CD4-positive, alpha-beta T cell treated with Interleukin-12 subunit alpha and Interleukin-12 subunit beta, for 1 hour (primary cell): ENCODE measurements around the gene DHRS4.
A peak's percentile ranks its signal among the peaks of the same experiment; 100 is the strongest.
"Not testable (repeated sequence)": the region's sequence is repeated elsewhere in the genome, so short reads cannot be mapped to it uniquely, and the experiment has no call there.

Source experiments
- DNase-seq: peaks from one replicate; pipeline ENCODE4 v3.0.0-alpha.2; 2020

DHRS4 gene

DNA sequence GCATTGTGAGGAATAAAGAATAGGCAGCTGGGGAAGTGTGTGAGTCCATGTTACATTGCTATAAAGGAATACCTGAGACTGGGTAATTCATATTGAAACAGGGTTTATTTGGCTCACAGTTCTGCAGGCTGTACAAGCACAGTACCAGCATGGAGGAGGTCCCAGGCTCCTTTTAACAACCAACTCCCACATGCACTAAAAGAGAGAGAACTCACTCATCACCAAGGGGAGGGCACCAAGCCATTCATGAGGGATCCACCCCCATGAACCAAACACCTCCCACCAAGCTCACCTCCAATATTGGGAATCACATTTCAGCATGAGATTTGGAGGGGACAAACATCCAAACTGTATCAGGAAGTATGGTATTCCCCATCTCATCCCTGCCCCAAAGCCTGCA is 11.9 kb upstream of the DHRS4 start:
- DNase-seq: no peak

DNA sequence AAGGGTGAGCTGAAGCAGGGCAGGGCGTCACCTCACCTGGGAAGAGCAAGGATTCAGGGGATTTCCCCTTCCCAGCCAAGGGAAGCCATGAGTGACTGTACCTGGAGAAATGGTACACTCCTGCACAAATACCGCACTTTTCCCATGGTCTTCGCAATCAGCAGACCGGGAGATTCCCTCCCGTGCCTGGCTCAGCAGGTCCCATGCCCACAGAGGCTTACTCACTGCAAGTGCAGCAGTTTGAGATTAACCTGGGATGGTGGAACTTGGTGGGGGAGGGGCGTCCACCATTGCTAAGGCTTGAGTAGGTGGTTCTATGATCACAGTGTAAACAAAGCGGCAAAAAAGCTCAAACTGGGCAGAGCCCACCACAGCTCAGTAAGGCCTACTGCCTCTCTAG is 11.0 kb upstream of the DHRS4 start:
- no peak for DNase-seq

DNA sequence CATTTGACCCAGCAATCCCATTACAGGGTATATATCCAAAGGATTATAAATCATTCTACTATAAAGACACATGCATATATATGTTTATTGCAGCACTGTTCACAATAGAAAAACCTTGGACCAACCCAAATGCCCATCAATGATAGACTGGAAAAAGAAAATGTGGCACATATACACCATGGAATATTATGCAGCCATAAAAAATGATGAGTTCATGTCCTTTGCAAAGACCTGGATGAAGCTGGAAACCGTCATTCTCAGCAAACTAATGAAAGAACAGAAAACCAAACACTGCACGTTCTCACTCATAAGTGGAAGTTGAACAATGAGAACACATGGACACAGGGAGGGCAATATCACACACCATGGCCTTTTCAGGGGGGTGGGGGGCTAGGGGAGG is 4.5 kb upstream of the DHRS4 start:
- not testable (repeated sequence) for DNase-seq

DNA sequence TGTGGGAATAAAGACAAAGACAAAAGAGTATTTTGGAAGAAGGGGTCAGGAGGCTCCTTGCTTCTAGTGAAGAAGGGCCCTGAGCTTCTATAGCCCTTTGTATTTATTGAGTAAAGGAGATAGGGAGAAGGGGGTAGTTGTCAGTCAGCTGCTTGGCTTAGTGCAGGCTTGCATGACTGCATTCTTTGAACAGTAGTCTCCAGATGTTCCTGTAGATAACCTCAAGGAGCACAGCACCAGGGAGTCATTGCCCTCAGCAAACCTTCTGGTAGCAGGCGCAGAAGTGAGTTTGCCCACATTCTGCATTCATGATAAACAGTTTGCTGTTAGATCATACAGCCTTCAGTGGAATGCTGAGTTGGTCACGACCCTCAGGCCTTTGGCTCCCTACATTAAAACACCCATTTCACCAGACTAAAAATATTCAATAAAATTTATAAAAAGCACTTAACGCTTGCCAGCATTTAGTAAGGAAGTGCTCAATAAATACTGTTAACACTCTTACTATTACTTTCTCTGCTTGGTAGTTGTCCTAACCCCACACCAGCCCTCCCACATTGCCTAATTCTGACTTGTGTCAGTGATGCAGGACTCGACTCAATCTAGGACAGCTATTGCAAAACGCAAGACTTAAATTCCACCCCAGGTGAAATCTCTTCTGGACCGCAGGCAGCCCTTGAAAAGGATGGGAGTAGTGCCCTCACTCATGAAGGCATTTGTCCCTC is 3.0 kb upstream of the DHRS4 start:
- DNase-seq: no peak

DNA sequence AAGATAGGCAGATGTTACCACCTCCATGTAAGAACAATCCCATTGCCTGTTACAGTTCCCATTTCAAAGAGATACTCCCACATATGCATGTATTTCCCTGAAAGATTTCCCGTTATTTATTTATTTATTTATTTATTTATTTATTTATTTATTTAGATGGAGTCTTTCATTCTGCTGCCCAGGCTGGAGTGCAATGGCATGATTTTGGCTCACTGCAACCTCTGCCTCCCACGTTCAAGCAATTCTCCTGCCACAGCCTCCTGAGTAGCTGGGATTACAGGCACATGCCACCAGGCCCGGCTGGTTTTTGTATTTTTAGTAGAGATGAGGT is 2.5 kb upstream of the DHRS4 start:
- DNase-seq: not testable (repeated sequence)

DNA sequence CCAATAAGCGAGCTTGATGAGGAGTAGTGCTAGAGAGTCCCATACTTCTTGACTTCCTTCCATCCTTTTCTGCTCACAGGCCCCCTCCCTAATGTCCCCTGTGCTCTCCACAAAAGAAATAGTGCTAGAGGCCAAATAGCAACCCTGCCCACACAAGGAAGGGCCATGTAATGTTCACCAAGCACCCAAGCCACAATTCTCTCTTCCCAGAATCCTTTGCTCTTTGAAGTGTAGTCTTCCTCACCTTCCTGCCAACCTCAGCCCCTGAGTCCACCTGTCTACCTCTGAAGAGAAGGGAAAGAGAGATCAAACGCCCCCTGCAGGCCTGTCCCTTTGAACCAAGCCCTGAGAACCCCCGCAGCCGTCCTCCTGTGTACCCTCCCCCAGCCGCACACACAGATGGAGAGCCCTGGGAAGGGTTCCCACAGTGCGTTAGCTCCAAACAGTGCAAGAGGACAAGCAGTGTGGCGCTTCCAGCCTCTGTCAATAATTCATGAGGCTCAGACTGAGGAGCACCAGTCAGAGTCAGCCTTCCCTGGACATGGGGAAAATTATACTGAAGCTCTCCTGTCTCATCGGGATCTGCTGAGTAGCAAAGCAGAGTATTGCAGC is 1.9 kb upstream of the DHRS4 start:
- no peak for DNase-seq

DNA sequence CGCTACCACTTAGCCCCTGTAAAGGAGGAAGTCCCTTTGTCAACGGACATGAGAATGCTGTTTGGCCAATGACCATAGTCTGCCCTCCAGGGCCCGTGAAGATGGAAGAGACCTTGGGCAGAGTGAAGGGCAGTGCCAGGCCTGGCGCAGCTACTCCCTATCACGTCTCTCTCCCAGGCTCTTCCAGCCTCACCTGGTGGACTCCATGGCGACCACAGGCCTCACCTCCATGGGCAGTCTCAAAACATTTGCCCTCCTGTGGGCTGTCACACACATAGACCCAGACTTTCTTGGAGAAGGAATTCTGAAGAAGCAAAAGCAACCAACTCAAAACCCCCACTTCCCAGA is 480 bp upstream of the DHRS4 start:
- DNase-seq: not testable (repeated sequence)

DNA sequence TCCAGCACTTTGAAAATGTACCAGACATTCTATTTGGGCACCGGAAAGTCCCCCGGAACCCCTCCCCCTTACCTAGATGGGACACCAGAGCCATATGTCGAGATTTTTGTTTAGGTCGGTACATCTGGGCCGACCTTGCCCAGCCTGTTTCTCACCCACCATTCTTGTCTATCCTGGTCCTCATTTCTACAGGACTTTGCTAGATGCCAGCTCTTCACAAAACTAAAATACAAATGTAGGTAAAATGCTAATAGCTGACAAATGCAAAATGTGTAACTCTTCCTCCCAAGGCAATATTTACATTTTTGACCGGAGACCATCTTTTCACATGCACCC is 677 bp downstream of the DHRS4 start:
- not testable (repeated sequence) for DNase-seq

DNA sequence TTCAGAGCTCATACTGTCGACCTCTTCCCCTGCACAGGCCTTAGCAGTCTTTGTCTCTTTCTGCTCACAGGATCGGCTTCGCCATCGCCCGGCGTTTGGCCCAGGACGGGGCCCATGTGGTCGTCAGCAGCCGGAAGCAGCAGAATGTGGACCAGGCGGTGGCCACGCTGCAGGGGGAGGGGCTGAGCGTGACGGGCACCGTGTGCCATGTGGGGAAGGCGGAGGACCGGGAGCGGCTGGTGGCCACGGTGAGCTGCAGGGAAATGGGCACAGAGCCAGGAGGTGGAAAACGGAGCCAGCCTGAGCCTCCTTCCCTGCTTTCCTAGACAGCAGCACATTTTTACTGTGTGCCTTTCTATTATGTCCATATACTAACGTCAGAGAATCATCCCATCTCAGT is 1.4 kb downstream of the DHRS4 start:
- not testable (repeated sequence) for DNase-seq

DNA sequence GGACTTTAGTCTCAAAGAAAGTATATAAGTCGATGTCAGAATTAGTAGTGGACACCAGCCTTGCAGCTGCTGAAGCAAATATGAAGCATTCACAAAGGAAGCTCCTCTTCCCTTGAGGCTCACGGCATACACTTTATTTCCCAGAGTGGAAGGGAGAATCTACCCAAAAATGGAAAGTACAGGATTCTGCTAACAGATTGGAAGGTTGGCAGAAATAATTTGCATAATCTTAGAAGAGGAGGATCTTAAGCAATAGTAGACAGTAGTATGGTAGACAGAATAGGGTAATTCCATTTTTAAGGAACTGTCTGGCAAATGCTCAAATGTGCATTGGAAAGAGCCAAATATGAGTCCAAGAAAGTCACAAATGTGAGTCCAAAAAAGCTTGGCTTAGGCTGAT is 2.2 kb downstream of the DHRS4 start:
- DNase-seq: not testable (repeated sequence)

DNA sequence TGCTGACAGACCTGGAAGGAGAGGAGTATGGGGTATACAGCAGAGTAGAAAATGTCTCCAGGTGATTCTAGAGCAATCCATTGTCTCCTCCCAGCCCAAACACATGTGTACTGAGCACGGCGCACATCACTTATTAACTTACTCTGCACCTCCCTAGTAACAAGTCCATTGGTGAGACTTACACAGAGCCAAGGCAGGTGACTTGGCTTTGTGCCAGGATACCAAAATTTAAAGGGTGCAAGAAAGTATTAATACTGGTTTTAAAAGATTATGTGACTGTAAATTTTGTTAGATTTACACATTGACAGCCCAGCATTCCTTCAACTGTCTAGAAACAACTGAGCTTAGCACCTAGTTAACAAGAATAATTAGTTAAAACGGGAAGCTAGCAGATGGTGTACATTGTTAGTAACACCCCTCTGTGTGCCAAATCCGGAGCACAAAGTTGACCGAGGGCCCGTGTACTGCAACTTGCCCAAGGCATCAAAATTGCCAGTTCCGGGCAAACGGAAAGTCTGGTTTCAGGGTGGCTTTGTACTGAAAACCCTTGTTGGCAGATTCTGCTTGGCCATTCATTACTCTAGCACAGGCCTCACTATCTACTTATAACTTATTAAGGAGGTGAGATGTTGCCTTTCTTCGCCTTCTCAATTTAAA is 4.5 kb downstream of the DHRS4 start:
- not testable (repeated sequence) for DNase-seq

DNA sequence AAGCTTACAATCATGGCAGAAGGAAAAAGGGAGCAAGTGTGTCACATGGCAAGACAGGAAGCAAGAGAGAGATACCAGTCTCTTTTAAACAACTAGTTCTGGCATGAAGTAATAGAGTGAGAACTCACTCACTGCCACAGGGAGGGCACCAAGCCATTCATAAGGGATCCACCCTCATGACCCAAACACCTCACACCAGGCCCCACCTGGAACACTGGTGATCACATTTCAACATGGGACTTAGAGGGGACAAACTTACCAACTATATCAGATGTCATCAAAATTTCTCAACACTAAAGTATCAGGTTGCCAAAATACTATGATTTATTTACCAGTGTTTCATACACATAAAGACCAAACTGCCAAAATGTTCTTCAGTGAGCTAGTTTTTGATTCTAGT is 7.3 kb downstream of the DHRS4 start:
- not testable (repeated sequence) for DNase-seq

DNA sequence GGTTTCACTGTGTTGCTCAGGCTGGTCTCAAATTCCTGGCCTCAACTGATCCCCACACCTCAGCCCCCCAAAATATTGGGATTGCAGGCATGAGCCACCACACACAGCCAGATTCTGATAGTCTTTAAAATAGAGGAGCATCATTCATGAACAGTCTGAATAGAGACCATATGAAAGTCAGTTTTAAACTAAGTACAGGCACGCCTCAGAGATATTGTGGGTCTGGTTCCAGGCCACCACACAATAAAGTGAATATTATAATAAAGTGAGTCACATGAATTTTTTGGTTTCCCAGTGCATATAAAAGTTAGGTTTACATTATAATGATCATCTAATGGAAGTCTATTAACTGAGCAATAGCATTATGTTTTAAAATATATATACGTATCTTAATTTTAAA is 8.1 kb downstream of the DHRS4 start:
- not testable (repeated sequence) for DNase-seq

DNA sequence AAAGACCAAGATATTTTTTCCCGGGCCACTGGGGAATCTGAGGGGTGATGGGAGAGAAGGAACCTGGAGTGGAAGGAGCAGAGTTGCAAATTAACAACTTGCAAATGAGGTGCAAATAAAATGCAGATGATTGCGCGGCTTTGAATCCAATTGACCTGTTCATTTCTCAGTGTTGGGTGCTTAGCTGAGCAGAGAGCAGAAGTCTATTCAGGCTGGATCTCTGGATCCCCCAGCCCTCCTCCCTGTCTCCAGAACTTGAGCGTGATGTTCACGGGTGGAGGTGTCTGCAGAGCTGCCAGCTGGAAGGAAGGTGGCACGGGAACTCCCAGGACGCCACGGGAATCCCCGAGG is 15.5 kb downstream of the DHRS4 start:
- not testable (repeated sequence) for DNase-seq

DNA sequence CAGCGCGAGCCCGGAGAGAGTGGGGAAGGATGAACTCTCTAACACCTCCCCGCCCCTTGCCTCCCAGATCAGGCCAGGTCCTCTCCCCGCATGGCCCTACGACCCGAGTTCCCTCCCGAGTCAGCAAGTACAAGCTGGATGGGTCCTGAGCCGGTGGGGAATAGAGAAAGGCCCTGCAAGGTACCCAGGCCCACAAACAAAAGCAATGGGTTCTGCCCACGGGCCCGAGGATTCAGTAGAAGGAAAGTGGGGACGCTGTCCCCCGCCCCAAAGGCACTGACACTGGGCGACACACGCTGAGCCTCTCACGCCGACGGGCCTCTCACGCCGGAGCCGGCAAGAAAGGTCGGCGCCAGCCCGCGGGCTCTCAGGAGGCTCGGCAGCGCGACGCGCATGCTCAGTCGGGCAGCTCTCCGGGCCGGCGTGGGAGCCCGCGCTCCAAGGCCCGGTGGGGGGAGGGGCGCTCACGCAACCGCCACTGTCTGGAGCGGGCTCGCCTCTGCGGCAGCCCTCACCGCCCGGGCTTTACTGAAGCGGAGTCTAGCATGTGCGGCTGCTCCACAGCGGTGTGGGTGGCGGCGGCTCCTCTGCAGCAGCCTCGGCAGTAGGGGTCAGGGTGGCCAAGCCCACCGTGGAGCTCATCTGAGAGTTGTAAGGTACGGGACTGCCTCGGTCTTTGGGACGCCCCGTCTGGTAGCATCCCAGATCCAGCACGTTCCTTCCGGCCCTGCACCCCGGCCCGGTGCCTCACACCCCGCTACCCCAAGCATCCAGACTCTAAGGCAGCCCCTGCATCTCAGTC is 16.1 kb downstream of the DHRS4 start:
- DNase-seq: peak; percentile 59

DNA sequence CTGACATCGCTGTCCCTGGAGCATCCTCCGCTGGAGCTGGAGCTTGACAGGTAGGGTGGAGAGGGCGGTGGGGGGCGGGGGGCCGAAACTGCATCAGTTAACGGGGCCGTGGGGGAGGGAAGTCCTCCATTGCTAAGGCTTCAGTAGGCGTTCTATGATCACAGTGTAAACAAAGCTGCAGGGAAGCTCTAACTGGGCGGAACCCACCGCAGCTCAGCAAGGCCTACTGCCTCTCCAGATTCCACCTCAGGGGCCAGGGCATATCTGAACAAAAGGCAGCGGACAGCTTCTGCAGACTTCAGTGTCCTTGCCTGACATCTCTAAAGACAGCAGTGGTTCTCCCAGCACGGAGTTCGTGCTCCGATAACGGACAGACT is 16.7 kb downstream of the DHRS4 start:
- not testable (repeated sequence) for DNase-seq

DNA sequence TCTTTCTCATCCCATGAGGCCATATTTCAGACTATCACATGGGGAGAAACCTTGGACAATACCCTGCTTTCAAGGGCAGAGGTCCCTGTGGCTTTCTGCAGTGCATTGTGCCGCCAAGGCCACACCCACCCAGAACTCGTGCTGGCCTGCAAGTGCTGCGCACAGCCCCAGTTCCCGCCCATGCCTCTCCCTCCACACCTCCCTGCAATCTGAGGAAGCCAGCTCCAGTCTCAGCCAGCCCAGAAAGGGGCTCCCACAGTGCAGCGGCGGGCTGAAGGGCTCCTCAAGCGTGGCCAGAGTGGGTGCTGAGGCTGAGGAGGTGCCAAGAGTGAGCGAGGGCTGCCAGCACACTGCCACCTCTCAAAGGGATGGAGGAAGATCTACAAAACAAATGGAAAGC is 19.6 kb downstream of the DHRS4 start:
- DNase-seq: not testable (repeated sequence)

DNA sequence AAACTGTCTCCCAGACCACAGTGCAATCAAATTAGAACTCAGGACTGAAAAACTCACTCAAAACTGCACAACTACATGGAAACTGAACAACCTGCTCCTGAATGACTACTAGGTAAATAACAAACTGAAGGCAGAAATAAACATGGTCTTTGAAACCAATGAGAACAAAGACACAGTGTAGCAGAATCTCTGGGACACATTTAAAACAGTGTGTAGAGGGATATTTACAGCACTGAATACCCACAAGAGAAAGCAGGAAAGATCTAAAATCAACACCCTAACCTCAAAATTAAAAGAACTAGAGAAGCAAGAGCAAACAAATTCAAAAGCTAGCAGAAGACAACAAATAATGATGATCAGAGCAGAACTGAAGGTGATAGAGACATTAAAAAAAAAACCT is 20.5 kb downstream of the DHRS4 start:
- DNase-seq: not testable (repeated sequence)

DNA sequence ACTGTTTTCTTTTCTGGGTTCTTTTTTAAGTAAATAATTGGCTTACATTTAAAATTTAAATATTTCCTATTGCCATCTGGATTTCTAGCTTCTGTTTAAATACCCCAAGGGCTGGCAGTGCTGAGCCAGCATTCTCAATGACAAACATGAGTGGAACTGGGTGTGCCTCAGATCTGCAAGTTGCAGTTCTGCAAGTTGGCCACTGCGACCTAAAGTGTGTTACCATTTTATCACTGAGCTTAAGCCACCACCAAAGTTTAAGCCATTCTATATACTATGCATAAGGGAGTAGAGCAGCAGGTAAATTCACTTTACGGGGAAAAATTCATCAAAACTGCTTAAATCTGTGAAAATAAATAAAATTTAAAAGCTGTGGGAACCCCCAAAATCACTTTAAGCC is 23.6 kb downstream of the DHRS4 start:
- DNase-seq: not testable (repeated sequence)

DNA sequence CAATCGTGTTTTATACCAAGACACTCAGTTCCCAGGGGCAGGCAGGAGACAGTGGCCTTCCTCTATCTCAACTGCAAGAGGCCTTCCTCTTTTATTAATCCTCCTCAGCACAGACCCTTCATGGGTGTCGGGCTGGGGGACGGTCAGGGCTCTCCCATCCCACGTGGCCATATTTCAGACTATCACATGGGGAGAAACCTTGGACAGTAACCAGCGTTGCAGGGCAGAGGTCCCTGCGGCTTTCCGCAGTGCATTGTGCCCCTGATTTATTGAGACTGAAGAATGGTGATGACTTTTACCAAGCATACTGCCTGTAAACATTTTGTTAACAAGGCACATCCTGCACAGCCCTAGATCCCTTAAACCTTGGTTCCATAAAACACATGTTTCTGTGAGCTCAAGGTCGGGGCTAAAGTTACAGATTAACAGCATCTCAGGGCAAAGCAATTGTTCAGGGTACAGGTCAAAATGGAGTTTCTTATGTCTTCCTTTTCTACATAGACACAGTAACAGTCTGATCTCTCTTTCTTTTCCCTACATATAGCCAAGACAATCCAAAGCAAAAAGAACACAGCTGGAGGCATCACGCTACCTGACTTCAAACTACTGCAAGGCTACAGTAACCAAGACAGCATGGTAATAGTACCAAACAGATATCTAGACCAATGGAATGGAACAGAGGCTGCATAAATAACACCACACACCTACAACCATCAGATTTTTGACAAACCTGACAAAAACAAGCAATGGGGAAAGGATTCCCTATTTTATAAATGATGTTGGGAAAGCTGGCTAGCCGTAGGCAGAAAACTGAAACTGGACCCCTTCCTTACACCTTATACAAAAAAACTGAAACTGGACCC is 28.6 kb downstream of the DHRS4 start:
- not testable (repeated sequence) for DNase-seq

DNA sequence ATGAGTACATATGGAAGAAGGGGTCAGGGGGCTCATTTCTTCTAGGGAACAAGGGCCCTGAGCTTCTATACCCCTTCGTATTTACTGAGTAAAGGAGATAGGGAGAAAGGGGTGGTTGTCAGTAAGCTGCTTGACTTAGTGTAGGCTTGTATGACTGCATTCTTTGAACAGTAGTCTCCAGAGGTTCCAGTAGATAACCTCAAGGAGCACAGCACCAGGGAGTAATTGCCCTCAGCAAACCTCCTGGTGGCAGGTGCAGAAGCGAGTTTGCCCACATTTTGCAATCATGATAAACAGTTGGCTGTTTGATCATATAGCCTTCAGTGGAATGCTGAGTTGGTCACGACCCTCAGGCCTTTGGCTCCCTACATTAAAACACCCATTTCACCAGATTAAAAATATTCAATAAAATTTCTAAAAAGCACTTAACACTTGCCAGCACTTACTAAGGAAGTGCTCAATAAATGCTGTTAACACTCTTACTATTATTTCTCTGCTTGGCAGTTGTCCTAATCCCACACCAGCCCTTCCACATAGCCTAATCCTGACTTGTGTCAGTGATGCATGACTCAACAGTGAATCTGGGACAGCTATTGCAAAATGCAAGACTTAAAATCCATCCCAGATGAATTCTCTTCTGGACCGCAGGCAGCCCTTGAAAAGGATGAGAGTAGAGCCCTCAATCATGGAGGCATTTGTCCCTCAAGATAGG is 31.5 kb downstream of the DHRS4 start:
- DNase-seq: no peak

DNA sequence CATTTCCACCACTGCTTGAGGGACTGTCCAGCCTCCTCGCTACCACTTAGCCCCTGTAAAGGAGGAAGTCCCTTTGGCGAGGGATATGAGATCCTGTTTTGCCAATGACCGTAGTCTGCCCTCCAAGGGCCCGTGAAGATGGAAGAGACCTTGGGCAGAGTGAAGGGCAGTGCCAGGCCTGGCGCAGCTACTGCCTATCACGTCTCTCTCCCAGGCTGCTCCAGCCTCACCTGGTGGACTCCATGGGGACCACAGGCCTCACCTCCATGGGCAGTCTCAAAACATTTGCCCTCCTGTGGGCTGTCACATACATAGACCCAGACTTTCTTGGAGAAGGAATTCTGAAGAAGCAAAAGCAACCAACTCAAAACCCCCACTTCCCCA is 34.6 kb downstream of the DHRS4 start:
- DNase-seq: not testable (repeated sequence)
